HCT116 (cell line): ENCODE data around the gene NOTO. TPM values are rescaled to one million over a fixed set of nuclear protein-coding genes. Genes with fewer than 3 reads are reported as not detected.

ENCODE experiments used
- ATAC-seq: fragments of 200-7000 bp; cut with Tn5 transposase; 2 replicates; pipeline ENCODE4 v1.9.1; 2020; ENCODE audit warnings: mild to moderate bottlenecking, moderate library complexity
- BruUV-seq: library from RNA; stranded (reverse); fragments of 400-500 nt; replicated peaks from 2 replicates; lab custom pipeline; 2021; lab: Mats Ljungman, UMichigan
- CTCF ChIA-PET: fragments of 300-600 bp; sonication (Branson Sonifier 250); formaldehyde crosslinking; loops from one replicate; lab custom pipeline; 2021; ENCODE audit warnings: antibody characterized with exemption; lab: Charles Lee
- POLR2A ChIA-PET: fragments of 300-600, 350-600 bp; sonication (Branson Sonifier 250); formaldehyde crosslinking; loops from one replicate; lab custom pipeline; 2021; ENCODE audit warnings: antibody characterized with exemption; lab: Charles Lee
- RAD21 ChIA-PET, 2 experiments: fragments of 300-600 bp; sonication (Branson Sonifier 250); formaldehyde crosslinking; loops; one replicate each; lab custom pipeline; 2023; ENCODE audit warnings: low total read pairs in 2 of 2; ENCODE audit not compliant: uncharacterized antibody in 2 of 2, unreplicated experiment in 2 of 2, low non-redundant PET in 1 of 2; lab: Charles Lee
- DNase-seq: peaks from one replicate; pipeline ENCODE4 v3.0.0-alpha.2; 2010; ENCODE audit warnings: low read depth, low spot score
- H2AFZ ChIP-seq: fragments of 200-600 bp; shearing (Covaris generic), sonication (generic); 2 replicates; pipeline ENCODE4 v1.6.1; 2017; ENCODE audit warnings: low read depth, mixed run types, mixed read lengths, antibody characterized with exemption, low read length; ENCODE audit not compliant: poor library complexity, severe bottlenecking
- H3K27ac ChIP-seq: 2 replicates; pipeline ENCODE4 v1.5.1; 2012; ENCODE audit warnings: low read depth, low read length
- H3K27me3 ChIP-seq: fragments of 200-600 bp; sonication (generic); 2 replicates; pipeline ENCODE4 v1.6.1; 2016; ENCODE audit warnings: mixed run types, low read length, mixed read lengths; ENCODE audit not compliant: insufficient read depth
- H3K36me3 ChIP-seq, 2 experiments: fragments of 200-500 bp in 1 of 2; fragments of 200-600 bp in 1 of 2; sonication (Bioruptor generic) in 1 of 2; sonication (generic) in 1 of 2; 2 replicates each; pipeline versions ENCODE4 v1.5.1 to v1.6.1; 2014 to 2016; ENCODE audit warnings: low read length in 2 of 2, inconsistent platforms in 1 of 2, mixed read lengths in 1 of 2, mixed run types in 1 of 2; ENCODE audit not compliant: insufficient read depth in 2 of 2, control insufficient read depth in 1 of 2
- H3K4me1 ChIP-seq, 2 experiments: fragments of 200-600 bp in 1 of 2; sonication (generic) in 1 of 2; 2 replicates each; pipeline versions ENCODE4 v1.5.1 to v1.6.1; 2012 to 2017; ENCODE audit warnings: low read length in 2 of 2, inconsistent platforms in 1 of 2, mild to moderate bottlenecking in 1 of 2, mixed read lengths in 1 of 2, mixed run types in 1 of 2, moderate library complexity in 1 of 2; ENCODE audit not compliant: insufficient read depth in 2 of 2, control insufficient read depth in 1 of 2
- H3K4me2 ChIP-seq: fragments of 200-600 bp; sonication (generic); 2 replicates; pipeline ENCODE4 v1.6.1; 2017; ENCODE audit warnings: mixed run types, low read length, mixed read lengths
- H3K4me3 ChIP-seq, 2 experiments: fragments of 200-600 bp in 1 of 2; sonication (generic) in 1 of 2; replicated peaks in 1 of 2; 2 replicates each; pipeline ENCODE4 v1.5.1; 2011 to 2016; ENCODE audit warnings: low read length in 2 of 2, control low read depth in 1 of 2, low read depth in 1 of 2, mild to moderate bottlenecking in 1 of 2, mixed read lengths in 1 of 2, mixed run types in 1 of 2
- H3K79me2 ChIP-seq: fragments of 200-600 bp; sonication (generic); 2 replicates; pipeline ENCODE4 v1.6.1; 2017; ENCODE audit warnings: mild to moderate bottlenecking, mixed run types, low read length, moderate library complexity, mixed read lengths; ENCODE audit not compliant: insufficient read depth
- H3K9ac ChIP-seq: fragments of 200-600 bp; sonication (generic); 2 replicates; pipeline ENCODE4 v1.6.1; 2016; ENCODE audit warnings: low read length, mixed read lengths
- H3K9me2 ChIP-seq: fragments of 200-600 bp; sonication (generic), shearing (Covaris generic); 2 replicates; pipeline ENCODE4 v1.6.1; 2017; ENCODE audit warnings: mixed run types, mild to moderate bottlenecking, moderate library complexity; ENCODE audit not compliant: insufficient read depth
- H3K9me3 ChIP-seq, 2 experiments: fragments of 200-500 bp in 1 of 2; fragments of 200-600 bp in 1 of 2; sonication (Bioruptor generic) in 1 of 2; sonication (generic) in 1 of 2; 2 replicates each; pipeline ENCODE4 v1.6.1; 2014 to 2017; ENCODE audit warnings: low read length in 2 of 2, mixed read lengths in 2 of 2, inconsistent platforms in 1 of 2, low read depth in 1 of 2, mild to moderate bottlenecking in 1 of 2, mixed run types in 1 of 2, moderate library complexity in 1 of 2; ENCODE audit not compliant: control insufficient read depth in 1 of 2, insufficient read depth in 1 of 2
- H4K20me1 ChIP-seq: fragments of 200-600 bp; sonication (generic), shearing (Covaris generic); 2 replicates; pipeline ENCODE4 v1.6.1; 2017; ENCODE audit warnings: mixed run types, mild to moderate bottlenecking, moderate library complexity; ENCODE audit not compliant: insufficient read depth
- CTCF ChIP-seq, 3 experiments: fragments of 200-600 bp in 1 of 3; sonication (generic) in 1 of 3; IDR thresholded peaks in 2 of 3; conservative IDR thresholded peaks in 1 of 3; 2 replicates each; pipeline ENCODE4 v1.5.1; 2012 to 2017; ENCODE audit warnings: low read depth in 2 of 3, low read length in 2 of 3, antibody characterized with exemption in 1 of 3, borderline replicate concordance in 1 of 3, control low read depth in 1 of 3, mild to moderate bottlenecking in 1 of 3, mixed read lengths in 1 of 3, mixed run types in 1 of 3, moderate library complexity in 1 of 3; ENCODE audit not compliant: insufficient read depth in 1 of 3
- EGR1 ChIP-seq: IDR thresholded peaks from 2 replicates; pipeline ENCODE4 v1.6.1; 2012; ENCODE audit warnings: low read depth
- EZH2phosphoT487 ChIP-seq: fragments of 200-600 bp; IDR thresholded peaks from 2 replicates; pipeline ENCODE4 v1.6.1; 2018; ENCODE audit warnings: antibody characterized with exemption, borderline replicate concordance
- FOSL1 ChIP-seq: IDR thresholded peaks from 2 replicates; pipeline ENCODE4 v1.6.1; 2012; ENCODE audit warnings: low read depth
- JUND ChIP-seq: IDR thresholded peaks from 2 replicates; pipeline ENCODE4 v1.6.1; 2012
- MAX ChIP-seq: IDR thresholded peaks from 2 replicates; pipeline ENCODE4 v1.6.1; 2012
- REST ChIP-seq: IDR thresholded peaks from 2 replicates; pipeline ENCODE4 v1.6.1; 2012; ENCODE audit warnings: low read depth
- SIN3A ChIP-seq: IDR thresholded peaks from 2 replicates; pipeline ENCODE4 v1.6.1; 2012; ENCODE audit warnings: low read depth
- YY1 ChIP-seq: IDR thresholded peaks from 2 replicates; pipeline ENCODE4 v1.6.1; 2011; ENCODE audit warnings: low read length, low read depth, moderate library complexity, mild to moderate bottlenecking; ENCODE audit not compliant: insufficient replicate concordance; ENCODE audit errors: extremely low read depth
- ZBTB33 ChIP-seq: IDR thresholded peaks from 2 replicates; pipeline ENCODE4 v1.6.1; 2011; ENCODE audit warnings: mild to moderate bottlenecking, low read length, moderate library complexity; ENCODE audit not compliant: insufficient replicate concordance; ENCODE audit errors: extremely low read depth
- ZNF274 ChIP-seq: fragments of 200-500 bp; sonication (Bioruptor generic); IDR thresholded peaks from 2 replicates; pipeline ENCODE4 v1.6.1; 2014; ENCODE audit warnings: mild to moderate bottlenecking, low read depth, low read length, inconsistent platforms
- intact Hi-C: fragments of 100-400 bp; cut with micrococcal nuclease; formaldehyde crosslinking; loops from 2 replicates; pipeline ENCODE4 v1.10.0; 2022
- total RNA-seq: library from RNA; stranded (reverse); gene quantifications from one replicate; pipeline ENCODE4 v1.2.1, GENCODE V29; 2021; ENCODE audit not compliant: unreplicated experiment

The NOTO gene
- total RNA-seq, 1 experiment from 2014 or later, result not detected

GRCh38 chr2:73225513-73226360, 23.4 kb downstream of the NOTO start:
- no TSS peak for BruUV-seq
- Histone ChIP-seq H3K9ac (no peak overlapping the region), H3K27me3 (no peaks in the 10 kb centered on the region), H3K79me2 (no peaks in the 10 kb centered on the region), H3K4me1 (no peaks in the 10 kb centered on the region), H2AFZ (no peak overlapping the region), H3K9me2 (no peaks in the 10 kb centered on the region), H3K4me2 (no peak overlapping the region), H3K9me3 (no peaks in the 10 kb centered on the region), H4K20me1 (no peaks in the 10 kb centered on the region), H3K36me3 (peaks cover 10 to 24% of the 10 kb centered on the region in 2 experiments; a peak in 3 of 4 replicates), H3K4me3 (no peak overlapping the region), H3K27ac (no peak overlapping the region)
- TF ChIP-seq CTCF (IDR thresholded peaks at IDR 0.05 in 2 of 3, conservative IDR thresholded peaks at IDR 0.05 in 1 of 3; ENCODE audit: borderline replicate concordance in 1 of 3, insufficient read depth in 1 of 3, low read depth in 2 of 3, low read length in 2 of 3), result no peak
- no peak for TF ChIP-seq SIN3A
- no peak for TF ChIP-seq ZNF274
- TF ChIP-seq EGR1, result no peak
- TF ChIP-seq ZBTB33, result no peak
- TF ChIP-seq REST, result no peak
- TF ChIP-seq YY1, result no peak
- TF ChIP-seq EZH2phosphoT487, result no peak
- no peak for TF ChIP-seq MAX
- no peak for TF ChIP-seq JUND
- TF ChIP-seq FOSL1, result no peak
- POLR2A ChIA-PET, result no interaction called here
- intact Hi-C loops, result no loop called here
- CTCF ChIA-PET, result no interaction called here
- DNase-seq (no peak), ATAC-seq (no peak)
- RAD21 ChIA-PET, result no interaction called here
